22Rv1 (cell line): ENCODE measurements around the gene TM4SF18.

Experiments used
- CTCF ChIP-seq: fragments of 450-650 bp; IDR thresholded peaks from 2 replicates; pipeline ENCODE4 v1.5.1; 2017; ENCODE audit warnings: mild to moderate bottlenecking
- ZFX ChIP-seq: fragments of 450-650 bp; IDR thresholded peaks from 2 replicates; pipeline ENCODE4 v1.6.1; 2017; ENCODE audit warnings: antibody characterized with exemption, borderline replicate concordance

GRCh38 chr3:149319750-149320149 is 13.7 kb downstream of the TM4SF18 start:
- TF ChIP-seq ZFX (no peak), CTCF (no peak)
